OCI-LY7 (cell line): Measurements from ENCODE around the gene PLXNA4. TPM values are rescaled to one million over a fixed set of nuclear protein-coding genes. Genes with fewer than 3 reads are reported as not detected.

Experiments
- BruUV-seq: library from RNA; stranded (reverse); fragments of 400-500 nt; replicated peaks from 2 replicates; lab custom pipeline; 2021; lab: Mats Ljungman, UMichigan
- CTCF ChIA-PET: fragments of 300-600 bp; sonication (Branson Sonifier 250); formaldehyde crosslinking; loops from one replicate; lab custom pipeline; 2022; ENCODE audit warnings: antibody characterized with exemption; ENCODE audit not compliant: unreplicated experiment; lab: Charles Lee
- POLR2A ChIA-PET: fragments of 300-600 bp; sonication (Branson Sonifier 250); formaldehyde crosslinking; loops from one replicate; lab custom pipeline; 2022; ENCODE audit warnings: antibody characterized with exemption; lab: Charles Lee
- DNase-seq: peaks from one replicate; pipeline ENCODE4 v3.0.0-alpha.2; 2015; ENCODE audit warnings: low spot score
- H2AFZ ChIP-seq: fragments of 200-600 bp; sonication (generic), shearing (Covaris generic); 2 replicates; pipeline ENCODE4 v1.6.1; 2014; ENCODE audit warnings: mild to moderate bottlenecking, antibody characterized with exemption, low read length, moderate library complexity
- H3K27ac ChIP-seq: fragments of 200-600 bp; sonication (generic); 2 replicates; pipeline ENCODE4 v1.5.1; 2014; ENCODE audit warnings: mixed run types, low read depth, mild to moderate bottlenecking, moderate library complexity, low read length, inconsistent platforms; ENCODE audit not compliant: poor library complexity, severe bottlenecking
- H3K36me3 ChIP-seq: fragments of 200-600 bp; sonication (generic); 2 replicates; pipeline ENCODE4 v1.6.1; 2014; ENCODE audit warnings: mild to moderate bottlenecking, antibody characterized with exemption, low read length, moderate library complexity, mixed read lengths; ENCODE audit not compliant: insufficient read depth
- H3K4me1 ChIP-seq: fragments of 200-600 bp; sonication (generic); 2 replicates; pipeline ENCODE4 v1.5.1; 2014; ENCODE audit warnings: mild to moderate bottlenecking, low read length; ENCODE audit not compliant: insufficient read depth, poor library complexity, severe bottlenecking
- H3K4me2 ChIP-seq: fragments of 200-600 bp; sonication (generic); 2 replicates; pipeline ENCODE4 v1.6.1; 2014; ENCODE audit warnings: mild to moderate bottlenecking, low read length
- H3K4me3 ChIP-seq: fragments of 200-600 bp; sonication (generic); 2 replicates; pipeline ENCODE4 v1.5.1; 2014; ENCODE audit warnings: mild to moderate bottlenecking, low read depth, low read length; ENCODE audit not compliant: poor library complexity, severe bottlenecking
- H3K79me2 ChIP-seq: fragments of 200-600 bp; sonication (generic); 2 replicates; pipeline ENCODE4 v1.6.1; 2016; ENCODE audit warnings: low read depth, mild to moderate bottlenecking, low read length, moderate library complexity, mixed read lengths; ENCODE audit not compliant: insufficient read depth
- H3K9me2 ChIP-seq: fragments of 200-600 bp; sonication (generic); 2 replicates; pipeline ENCODE4 v1.6.1; 2016; ENCODE audit warnings: mild to moderate bottlenecking, low read length, mixed read lengths; ENCODE audit not compliant: insufficient read depth
- H3K9me3 ChIP-seq: fragments of 200-600 bp; sonication (generic); 2 replicates; pipeline ENCODE4 v1.6.1; 2014; ENCODE audit warnings: mild to moderate bottlenecking, mixed run types, low read length, mixed read lengths
- H4K20me1 ChIP-seq: fragments of 200-600 bp; sonication (generic); 2 replicates; pipeline ENCODE4 v1.6.1; 2014; ENCODE audit warnings: mild to moderate bottlenecking, antibody characterized with exemption, low read length, moderate library complexity, mixed read lengths; ENCODE audit not compliant: insufficient read depth
- EZH2phosphoT487 ChIP-seq: fragments of 200-600 bp; sonication (generic); IDR thresholded peaks from 2 replicates; pipeline ENCODE4 v1.6.1; 2018; ENCODE audit warnings: low read depth, borderline replicate concordance, mild to moderate bottlenecking, mixed run types, antibody characterized with exemption, low read length, moderate library complexity, mixed read lengths
- intact Hi-C: fragments of 100-400 bp; cut with micrococcal nuclease; formaldehyde crosslinking; loops from one replicate; pipeline ENCODE4 v1.10.0; 2022; ENCODE audit not compliant: unreplicated experiment
- total RNA-seq, 2 experiments: library from RNA; depleted of rRNA in 1 of 2; stranded (reverse); fragments of >200 nt in 1 of 2; shearing (Covaris generic) in 1 of 2; gene quantifications; 2 replicates each; pipeline ENCODE4 v1.2.3, GENCODE V29; 2014 to 2022
- TF ChIP-seq, protein P1 (sequence below): fragments of 200-600 bp; sonication (generic); conservative IDR thresholded peaks from 2 replicates; pipeline ENCODE4 v1.5.1; 2014; ENCODE audit warnings: mild to moderate bottlenecking, antibody characterized with exemption, low read length, moderate library complexity, mixed read lengths

Gene PLXNA4
- total RNA-seq, 2 experiments from 2014 or later, result not detected

DNA sequence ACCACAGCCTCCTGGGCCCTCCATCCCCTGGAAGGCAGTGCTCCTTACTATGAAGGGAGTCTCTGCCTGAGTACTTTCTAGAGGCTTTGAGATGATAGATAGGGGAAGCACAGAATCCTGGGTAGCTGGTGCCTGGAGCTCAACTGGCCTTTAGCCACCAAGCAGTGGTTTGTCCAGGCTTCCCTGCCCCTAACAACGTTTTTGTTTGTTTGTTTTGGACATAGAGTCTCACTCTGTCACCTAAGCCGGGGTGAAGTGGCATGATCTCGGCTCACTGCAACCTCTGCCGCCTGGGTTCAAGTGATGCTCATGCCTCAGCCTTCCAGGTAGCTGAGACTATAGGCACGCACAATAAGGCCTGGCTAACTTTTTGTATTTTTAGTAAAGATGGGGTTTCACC is 289.4 kb downstream of the PLXNA4 start:
- intact Hi-C loops, result no loop called here
- no peaks in the 10 kb centered on the region for H4K20me1 ChIP-seq
- no peak for DNase-seq
- TF ChIP-seq, protein P1, sequence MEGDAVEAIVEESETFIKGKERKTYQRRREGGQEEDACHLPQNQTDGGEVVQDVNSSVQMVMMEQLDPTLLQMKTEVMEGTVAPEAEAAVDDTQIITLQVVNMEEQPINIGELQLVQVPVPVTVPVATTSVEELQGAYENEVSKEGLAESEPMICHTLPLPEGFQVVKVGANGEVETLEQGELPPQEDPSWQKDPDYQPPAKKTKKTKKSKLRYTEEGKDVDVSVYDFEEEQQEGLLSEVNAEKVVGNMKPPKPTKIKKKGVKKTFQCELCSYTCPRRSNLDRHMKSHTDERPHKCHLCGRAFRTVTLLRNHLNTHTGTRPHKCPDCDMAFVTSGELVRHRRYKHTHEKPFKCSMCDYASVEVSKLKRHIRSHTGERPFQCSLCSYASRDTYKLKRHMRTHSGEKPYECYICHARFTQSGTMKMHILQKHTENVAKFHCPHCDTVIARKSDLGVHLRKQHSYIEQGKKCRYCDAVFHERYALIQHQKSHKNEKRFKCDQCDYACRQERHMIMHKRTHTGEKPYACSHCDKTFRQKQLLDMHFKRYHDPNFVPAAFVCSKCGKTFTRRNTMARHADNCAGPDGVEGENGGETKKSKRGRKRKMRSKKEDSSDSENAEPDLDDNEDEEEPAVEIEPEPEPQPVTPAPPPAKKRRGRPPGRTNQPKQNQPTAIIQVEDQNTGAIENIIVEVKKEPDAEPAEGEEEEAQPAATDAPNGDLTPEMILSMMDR, result no peak
- no peak for TF ChIP-seq EZH2phosphoT487
- H3K4me3 ChIP-seq, result no peak overlapping the region
- no peak overlapping the region for H3K27ac ChIP-seq
- no peaks in the 10 kb centered on the region for H3K4me1 ChIP-seq
- H3K36me3 ChIP-seq, result no peaks in the 10 kb centered on the region
- no TSS peak for BruUV-seq
- H3K9me3 ChIP-seq, result no peaks in the 10 kb centered on the region
- H2AFZ ChIP-seq, result no peak overlapping the region
- H3K9me2 ChIP-seq, result no peaks in the 10 kb centered on the region
- CTCF ChIA-PET, result no interaction called here
- H3K4me2 ChIP-seq, result no peak overlapping the region
- H3K79me2 ChIP-seq, result no peaks in the 10 kb centered on the region
- POLR2A ChIA-PET, result no interaction called here

DNA sequence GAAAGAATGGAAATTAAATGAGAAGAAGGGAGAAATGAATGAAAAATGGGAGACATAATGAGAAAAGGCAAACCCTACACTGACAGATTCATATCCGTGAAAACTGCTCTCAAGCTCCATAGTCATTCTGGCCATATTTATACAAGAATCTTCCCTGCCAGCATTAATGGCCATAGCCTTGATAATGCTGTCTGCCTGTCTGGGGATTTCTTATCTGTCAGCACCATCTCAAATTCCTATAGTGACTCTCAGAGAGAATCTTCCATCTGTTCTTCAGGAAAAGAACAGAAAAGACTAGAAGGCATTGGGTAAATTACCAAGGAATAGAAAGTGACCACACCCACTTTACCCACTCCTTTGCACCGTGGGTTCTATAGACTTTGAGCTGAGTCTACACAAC is 295.9 kb downstream of the PLXNA4 start:
- no TSS peak for BruUV-seq
- POLR2A ChIA-PET, result no interaction called here

DNA sequence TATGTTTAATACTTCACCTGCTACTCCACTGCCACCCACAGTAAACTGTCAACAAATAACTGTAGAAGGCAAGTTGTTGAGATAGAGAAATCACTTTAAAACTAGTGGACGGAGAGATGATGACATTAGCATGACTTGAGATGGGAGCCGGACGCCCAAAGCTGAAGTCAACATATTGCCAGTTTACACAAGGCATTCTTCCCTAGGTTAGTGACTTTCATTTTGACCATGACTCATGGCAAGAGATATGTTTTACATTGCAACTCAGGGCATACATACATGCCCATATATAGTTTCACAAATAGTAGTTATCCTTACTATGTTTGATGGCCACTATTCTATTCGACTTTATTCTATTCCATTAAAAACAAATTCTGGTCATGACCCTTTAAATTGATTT is 296.6 kb downstream of the PLXNA4 start:
- Histone ChIP-seq H3K4me2 (no peak overlapping the region), H3K79me2 (no peaks in the 10 kb centered on the region), H2AFZ (no peak overlapping the region), H3K36me3 (no peaks in the 10 kb centered on the region), H3K4me3 (no peak overlapping the region), H3K9me2 (no peaks in the 10 kb centered on the region), H3K9me3 (no peaks in the 10 kb centered on the region), H3K4me1 (no peaks in the 10 kb centered on the region), H4K20me1 (no peaks in the 10 kb centered on the region), H3K27ac (no peak overlapping the region)
- DNase-seq, result no peak
- CTCF ChIA-PET, result no interaction called here
- intact Hi-C loops, result no loop called here
- POLR2A ChIA-PET, result no interaction called here
- no peak for TF ChIP-seq EZH2phosphoT487
- TF ChIP-seq, protein P1, result no peak
- BruUV-seq, result no TSS peak

More for the DNA sequence above, 295.9 kb downstream of the PLXNA4 start:
- Histone ChIP-seq H3K36me3 (no peaks in the 10 kb centered on the region), H2AFZ (no peak overlapping the region), H4K20me1 (no peaks in the 10 kb centered on the region), H3K4me3 (no peak overlapping the region), H3K9me2 (no peaks in the 10 kb centered on the region), H3K4me1 (no peaks in the 10 kb centered on the region), H3K27ac (no peak overlapping the region), H3K9me3 (no peaks in the 10 kb centered on the region), H3K79me2 (no peaks in the 10 kb centered on the region), H3K4me2 (no peak overlapping the region)
- CTCF ChIA-PET, result no interaction called here
- TF ChIP-seq, protein P1, result no peak
- no peak for TF ChIP-seq EZH2phosphoT487
- intact Hi-C loops, result no loop called here
- DNase-seq, result no peak
